Osteoblast (primary cell): ENCODE results near the gene PSMB7. TPM values are rescaled to one million over a fixed set of nuclear protein-coding genes. Genes with fewer than 3 reads are reported as not detected.

Experiments used
- DNase-seq: peaks from one replicate; pipeline ENCODE4 v3.0.0; 2011; ENCODE audit warnings: low spot score, mixed read lengths; ENCODE audit not compliant: insufficient read length; ENCODE audit errors: missing footprints
- H2AFZ ChIP-seq: 2 replicates; pipeline ENCODE4 v1.6.0; 2011; ENCODE audit warnings: mild to moderate bottlenecking, low read length
- H3K27ac ChIP-seq: 2 replicates; pipeline ENCODE4 v1.5.1; 2011; ENCODE audit warnings: mild to moderate bottlenecking, low read depth, low read length, moderate library complexity
- H3K27me3 ChIP-seq: 2 replicates; pipeline ENCODE4 v1.6.0; 2012; ENCODE audit warnings: mild to moderate bottlenecking, control low read depth, inconsistent platforms, low read length, moderate library complexity; ENCODE audit not compliant: insufficient read depth
- H3K36me3 ChIP-seq: 2 replicates; pipeline ENCODE4 v1.5.1; 2011; ENCODE audit warnings: mild to moderate bottlenecking, low read length, control low read depth, moderate library complexity; ENCODE audit not compliant: insufficient read depth
- H3K4me1 ChIP-seq: 2 replicates; pipeline ENCODE4 v1.5.1; 2011; ENCODE audit warnings: mild to moderate bottlenecking, low read length, control low read depth, moderate library complexity; ENCODE audit not compliant: insufficient read depth
- H3K4me2 ChIP-seq: 2 replicates; pipeline ENCODE4 v1.6.0; 2011; ENCODE audit warnings: mild to moderate bottlenecking, low read length; ENCODE audit not compliant: insufficient read depth
- H3K4me3 ChIP-seq: fragments of 200-600 bp; sonication (generic); 3 replicates; pipeline ENCODE4 v1.5.1; 2012; ENCODE audit warnings: mild to moderate bottlenecking, low read length, inconsistent platforms; ENCODE audit not compliant: insufficient read depth
- H3K79me2 ChIP-seq: 2 replicates; pipeline ENCODE4 v1.6.0; 2012; ENCODE audit warnings: mild to moderate bottlenecking, low read length, control low read depth, inconsistent platforms; ENCODE audit not compliant: insufficient read depth
- H3K9me3 ChIP-seq: 2 replicates; pipeline ENCODE4 v1.5.1; 2011; ENCODE audit warnings: low read depth, low read length, control low read depth
- H4K20me1 ChIP-seq: 2 replicates; pipeline ENCODE4 v1.6.0; 2012; ENCODE audit warnings: mild to moderate bottlenecking, low read length, control low read depth; ENCODE audit not compliant: insufficient read depth
- CTCF ChIP-seq: IDR thresholded peaks from 2 replicates; pipeline ENCODE4 v1.5.1; 2011; ENCODE audit warnings: mild to moderate bottlenecking, low read depth, low read length, moderate library complexity; ENCODE audit errors: extremely low read depth
- total RNA-seq: library from RNA; depleted of rRNA; stranded (reverse); fragments of >200 nt; gene quantifications from 2 replicates; pipeline ENCODE4 v1.2.3, GENCODE V29; 2012

The PSMB7 gene
- total RNA-seq, 1 donor = 136 TPM

GRCh38 chr9:124322618-124323432, 92.4 kb downstream of the PSMB7 start:
- no peak overlapping the region for H2AFZ ChIP-seq
- TF ChIP-seq CTCF = no peak
- H3K27me3 ChIP-seq = no peaks in the 10 kb centered on the region
- no peaks in the 10 kb centered on the region for H3K9me3 ChIP-seq
- peaks cover 45% of the 10 kb centered on the region for H4K20me1 ChIP-seq
- H3K4me3 ChIP-seq = no peak overlapping the region
- H3K27ac ChIP-seq = no peak overlapping the region
- H3K4me1 ChIP-seq = no peaks in the 10 kb centered on the region
- H3K4me2 ChIP-seq = no peak overlapping the region
- peaks cover 91% of the 10 kb centered on the region for H3K36me3 ChIP-seq
- peak; percentile 77 for DNase-seq
- peaks cover 60% of the 10 kb centered on the region for H3K79me2 ChIP-seq

- H3K79me2 ChIP-seq = peaks cover 58% of the 10 kb centered on the region
- no peak overlapping the region for H3K4me2 ChIP-seq
- H3K4me1 ChIP-seq = no peaks in the 10 kb centered on the region
- H3K36me3 ChIP-seq = peaks cover 91% of the 10 kb centered on the region
- no peak overlapping the region for H3K27ac ChIP-seq
- no peak overlapping the region for H2AFZ ChIP-seq
- DNase-seq = peak; percentile 72
- TF ChIP-seq CTCF = no peak
- H3K27me3 ChIP-seq = no peaks in the 10 kb centered on the region
- H3K4me3 ChIP-seq = no peak overlapping the region
- peaks cover 42% of the 10 kb centered on the region for H4K20me1 ChIP-seq
- no peaks in the 10 kb centered on the region for H3K9me3 ChIP-seq
Measured at GRCh38 chr9:124321935-124322334, 93.3 kb downstream of the PSMB7 start.

- peak; percentile 72 for DNase-seq
- no peak overlapping the region for H3K4me2 ChIP-seq
- H3K27ac ChIP-seq = no peak overlapping the region
- no peak for TF ChIP-seq CTCF
- H2AFZ ChIP-seq = no peak overlapping the region
- H3K79me2 ChIP-seq = peaks cover 60% of the 10 kb centered on the region
- peaks cover 36% of the 10 kb centered on the region for H4K20me1 ChIP-seq
- no peaks in the 10 kb centered on the region for H3K27me3 ChIP-seq
- H3K36me3 ChIP-seq = peaks cover 91% of the 10 kb centered on the region
- no peaks in the 10 kb centered on the region for H3K4me1 ChIP-seq
- H3K4me3 ChIP-seq = no peak overlapping the region
- no peaks in the 10 kb centered on the region for H3K9me3 ChIP-seq
Measured at GRCh38 chr9:124321416-124321815, 93.8 kb downstream of the PSMB7 start.

- TF ChIP-seq CTCF = peak; percentile 94
- Histone ChIP-seq H3K4me1 (no peaks in the 10 kb centered on the region), H3K27me3 (no peaks in the 10 kb centered on the region), H3K9me3 (no peaks in the 10 kb centered on the region), H3K4me3 (no peak overlapping the region), H3K4me2 (no peak overlapping the region), H3K79me2 (peaks cover 69% of the 10 kb centered on the region), H4K20me1 (peaks cover 34% of the 10 kb centered on the region), H2AFZ (no peak overlapping the region), H3K27ac (peak overlapping the region; percentile 23), H3K36me3 (peaks cover 92% of the 10 kb centered on the region)
- DNase-seq = peak; percentile 99
Measured at GRCh38 chr9:124320062-124320973, 94.9 kb downstream of the PSMB7 start.
